Thyroid gland (tissue), 4 donors: Measurements from ENCODE around the gene ZNF407. TPM values are rescaled to one million over a fixed set of nuclear protein-coding genes. Genes with fewer than 3 reads are reported as not detected.

Experiments used
- DNase-seq, 2 donors: peaks; one replicate each; pipeline ENCODE4 v3.0.0-alpha.2; 2019
- H3K27ac ChIP-seq, 3 donors: fragments of 200-600 bp; sonication (generic); 1 replicate in 2 of 3; 2 replicates in 1 of 3; pipeline ENCODE4 v1.5.1; 2016 to 2019; ENCODE audit warnings: mild to moderate bottlenecking in 1 of 3, moderate library complexity in 1 of 3
- H3K27me3 ChIP-seq: fragments of 200-600 bp; sonication (generic); one replicate; pipeline ENCODE4 v1.5.1; 2019
- H3K36me3 ChIP-seq, 2 donors: fragments of 200-600 bp; sonication (generic); one replicate each; pipeline ENCODE4 v1.5.1; 2016 to 2019
- H3K4me1 ChIP-seq, 2 donors: fragments of 200-600 bp; sonication (generic); one replicate each; pipeline ENCODE4 v1.5.1; 2017 to 2019
- H3K4me3 ChIP-seq, 3 donors: fragments of 200-600 bp; sonication (generic); replicated peaks in 1 of 3; 1 replicate in 2 of 3; 2 replicates in 1 of 3; pipeline ENCODE4 v1.5.1; 2016; ENCODE audit warnings: mild to moderate bottlenecking in 1 of 3
- H3K9me3 ChIP-seq: fragments of 200-600 bp; sonication (generic); one replicate; pipeline ENCODE4 v1.5.1; 2017
- CTCF ChIP-seq, 6 experiments: fragments of 200-600 bp in 3 of 6; fragments of 450-650 bp in 3 of 6; sonication (generic) in 3 of 6; IDR thresholded peaks; one replicate each; pipeline ENCODE4 v1.5.1; 2016 to 2019; ENCODE audit warnings: antibody characterized with exemption in 6 of 6, mild to moderate bottlenecking in 2 of 6, inconsistent platforms in 1 of 6, moderate library complexity in 1 of 6
- POLR2A ChIP-seq, 2 donors: fragments of 450-650 bp; IDR thresholded peaks; one replicate each; pipeline ENCODE4 v1.6.1; 2017; ENCODE audit warnings: antibody characterized with exemption in 2 of 2, mild to moderate bottlenecking in 2 of 2, moderate library complexity in 1 of 2
- WGBS, 2 donors: methylation state at CpG; one replicate each; pipeline ENCODE4 v1.1.5; 2017; 5-methylcytosine and 5-hydroxymethylcytosine counted together
- intact Hi-C: fragments of 100-400 bp; cut with DNase I; formaldehyde crosslinking; loops from one replicate; pipeline ENCODE4 v1.15.1; 2023
- total RNA-seq, 4 donors: library from RNA; depleted of rRNA; stranded (reverse); fragments of >200 nt; gene quantifications; one replicate each; pipeline ENCODE4 v1.2.3, GENCODE V29; 2016

Gene ZNF407
- total RNA-seq, 4 donors from 2014 or later: 20.2 to 40.0 (median 26.4) TPM

DNA sequence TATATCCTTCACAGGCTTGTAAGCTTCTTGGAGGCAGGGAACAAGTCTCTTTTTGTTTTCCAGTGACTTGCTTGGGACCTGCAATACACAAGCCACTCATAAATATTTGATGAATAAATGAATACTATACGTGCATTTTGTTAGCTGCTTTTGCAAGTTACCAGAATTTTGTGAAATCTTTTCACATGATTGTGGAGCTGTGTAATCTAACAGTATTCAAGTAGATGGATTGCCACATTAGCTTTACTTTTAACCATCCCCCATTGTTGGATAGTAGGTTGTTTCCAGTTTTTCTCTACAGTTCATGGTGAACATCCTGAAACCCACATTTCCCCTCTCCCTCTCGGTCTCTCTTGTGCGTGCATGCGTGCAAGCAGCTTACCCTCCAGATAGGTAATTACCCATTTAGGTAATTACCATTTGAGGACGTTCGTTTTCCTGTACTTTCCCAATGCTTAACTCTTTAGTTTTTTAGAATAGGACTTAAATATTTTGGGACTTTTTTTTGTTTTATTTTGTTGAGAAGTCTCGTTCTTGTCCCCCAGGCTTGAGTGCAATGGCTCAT is 12.5 kb downstream of the ZNF407 start:
- H3K9me3 ChIP-seq: no peaks in the 10 kb centered on the region
- DNase-seq: no peak
- TF ChIP-seq CTCF (IDR thresholded peaks at IDR 0.05) (no peak), POLR2A (IDR thresholded peaks at IDR 0.05) (no peak)
- no peaks in the 10 kb centered on the region for H3K36me3 ChIP-seq
- WGBS, 2 donors: 94 to 95% methylated on average over 7 of the region's 7 CpGs
- no peak overlapping the region for H3K4me3 ChIP-seq
- H3K27me3 ChIP-seq: no peaks in the 10 kb centered on the region
- H3K4me1 ChIP-seq: peaks cover 0 to 4% of the 10 kb centered on the region in 2 donors
- intact Hi-C loops: no loop called here
- H3K27ac ChIP-seq: no peak overlapping the region

GRCh38 chr18:74610860-74611259 is 13.2 kb downstream of the ZNF407 start:
- no peak overlapping the region for H3K27ac ChIP-seq
- no peak for TF ChIP-seq CTCF (IDR thresholded peaks at IDR 0.05)
- TF ChIP-seq POLR2A (IDR thresholded peaks at IDR 0.05): no peak
- no peak overlapping the region for H3K4me3 ChIP-seq
- no peak for DNase-seq
- H3K9me3 ChIP-seq: no peaks in the 10 kb centered on the region
- no peaks in the 10 kb centered on the region for H3K27me3 ChIP-seq
- H3K36me3 ChIP-seq: no peaks in the 10 kb centered on the region
- intact Hi-C loops: no loop called here
- H3K4me1 ChIP-seq: peaks cover 0 to 4% of the 10 kb centered on the region in 2 donors
- 75 to 79% methylated on average over 1 of the region's 1 CpG for WGBS, 2 donors

DNA sequence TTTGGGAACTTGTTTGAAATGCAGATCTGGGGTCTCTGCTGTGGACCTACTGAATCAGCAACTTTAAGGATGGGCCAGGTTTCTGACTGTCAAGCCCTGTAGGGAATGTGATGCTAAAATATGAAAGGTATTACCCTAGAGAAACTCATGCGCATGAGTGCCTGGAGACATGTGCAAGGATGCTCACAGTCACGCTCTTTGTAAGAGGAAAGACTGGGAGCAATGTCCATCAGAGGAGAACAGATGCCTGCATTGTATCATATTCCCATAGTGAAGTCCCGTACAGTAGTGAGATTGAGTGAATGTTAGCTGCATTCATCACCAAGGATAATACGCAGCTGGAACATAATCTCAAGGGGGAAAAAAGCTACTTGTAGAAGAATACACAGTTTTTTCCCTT is 14.1 kb downstream of the ZNF407 start:
- intact Hi-C loops: no loop called here
- Histone ChIP-seq H3K9me3 (no peaks in the 10 kb centered on the region), H3K27me3 (no peaks in the 10 kb centered on the region), H3K4me1 (peaks cover 0 to 4% of the 10 kb centered on the region in 2 donors), H3K36me3 (no peaks in the 10 kb centered on the region), H3K27ac (no peak overlapping the region), H3K4me3 (no peak overlapping the region)
- WGBS, 2 donors: 79 to 92% methylated on average over 4 of the region's 4 CpGs
- TF ChIP-seq POLR2A (IDR thresholded peaks at IDR 0.05) (no peak), CTCF (IDR thresholded peaks at IDR 0.05) (no peak)
- no peak for DNase-seq

DNA sequence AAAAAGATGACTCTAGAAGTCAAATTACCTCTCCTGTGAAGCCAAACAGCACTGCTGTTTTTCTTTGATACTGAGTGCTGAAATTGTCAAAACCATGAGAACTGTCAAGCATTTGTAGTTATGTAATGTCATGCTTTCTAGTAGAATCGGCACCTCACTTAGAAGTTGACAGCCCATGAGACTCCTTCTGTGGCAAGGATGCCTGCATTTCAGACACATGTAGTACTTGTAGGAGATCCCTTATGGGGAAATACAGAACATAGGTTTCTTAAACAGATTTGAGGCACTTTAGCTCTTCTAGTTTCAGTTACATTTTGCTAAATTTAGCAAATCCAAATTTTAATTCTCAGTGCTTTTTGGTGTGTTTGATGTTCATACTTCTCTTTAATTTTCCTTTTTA is 15.7 kb downstream of the ZNF407 start:
- Histone ChIP-seq H3K9me3 (no peaks in the 10 kb centered on the region), H3K4me1 (peaks cover 0 to 4% of the 10 kb centered on the region in 2 donors), H3K4me3 (no peak overlapping the region), H3K27ac (no peak overlapping the region), H3K27me3 (no peaks in the 10 kb centered on the region), H3K36me3 (no peaks in the 10 kb centered on the region)
- TF ChIP-seq CTCF (IDR thresholded peaks at IDR 0.05) (no peak), POLR2A (IDR thresholded peaks at IDR 0.05) (no peak)
- intact Hi-C loops: no loop called here
- 24 to 28% methylated on average over 1 of the region's 1 CpG for WGBS, 2 donors
- DNase-seq: no peak

GRCh38 chr18:74616494-74616893 is 18.8 kb downstream of the ZNF407 start:
- no peak for TF ChIP-seq POLR2A (IDR thresholded peaks at IDR 0.05)
- DNase-seq: no peak
- 71 to 75% methylated on average over 7 of the region's 7 CpGs for WGBS, 2 donors
- no peaks in the 10 kb centered on the region for H3K9me3 ChIP-seq
- H3K27me3 ChIP-seq: no peaks in the 10 kb centered on the region
- H3K4me1 ChIP-seq: peaks cover 0 to 4% of the 10 kb centered on the region in 2 donors
- intact Hi-C loops: no loop called here
- H3K36me3 ChIP-seq: no peaks in the 10 kb centered on the region
- no peak overlapping the region for H3K4me3 ChIP-seq
- no peak overlapping the region for H3K27ac ChIP-seq
